NCI-H1694 treated with DMSO at 0.1 percent for 48 hours (cell line): ENCODE measurements around the gene EDEM1.
"Not testable (repeated sequence)": the region's sequence is repeated elsewhere in the genome, so short reads cannot be mapped to it uniquely, and the experiment has no call there.

Source experiments
- DNase-seq: peaks from one replicate; lab custom pipeline; 2025; lab: John Stamatoyannopoulos, UW

Gene EDEM1

GRCh38 chr3:5187156-5187919, at the start of gene EDEM1:
Gene EDEM1 (plus strand): TSS chr3:5187707. CDS start chr3:5187806, 99 bp downstream.
- peak; percentile 33 for DNase-seq

GRCh38 chr3:5138214-5138981, 49.1 kb upstream of the EDEM1 start:
- DNase-seq = no peak

DNA sequence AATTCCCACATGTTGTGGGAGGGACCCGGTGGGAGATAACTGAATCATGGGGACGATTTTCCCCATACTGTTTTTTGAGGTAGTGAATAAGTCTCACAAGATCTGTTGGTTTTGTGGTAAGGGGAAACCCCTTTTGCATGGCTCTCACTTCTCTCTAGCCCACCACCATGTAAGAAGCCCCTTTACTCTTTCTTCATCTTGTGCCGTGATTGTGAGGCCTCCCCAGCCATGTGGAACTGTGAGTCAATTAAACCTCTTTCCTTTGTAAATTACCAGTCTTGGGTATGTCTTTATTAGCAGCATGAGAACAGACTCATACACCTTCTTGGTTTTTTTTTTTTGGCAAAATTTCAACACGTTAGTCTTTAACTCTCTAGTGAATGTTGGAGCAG, 47.3 kb upstream of the EDEM1 start:
- DNase-seq = no peak

DNA sequence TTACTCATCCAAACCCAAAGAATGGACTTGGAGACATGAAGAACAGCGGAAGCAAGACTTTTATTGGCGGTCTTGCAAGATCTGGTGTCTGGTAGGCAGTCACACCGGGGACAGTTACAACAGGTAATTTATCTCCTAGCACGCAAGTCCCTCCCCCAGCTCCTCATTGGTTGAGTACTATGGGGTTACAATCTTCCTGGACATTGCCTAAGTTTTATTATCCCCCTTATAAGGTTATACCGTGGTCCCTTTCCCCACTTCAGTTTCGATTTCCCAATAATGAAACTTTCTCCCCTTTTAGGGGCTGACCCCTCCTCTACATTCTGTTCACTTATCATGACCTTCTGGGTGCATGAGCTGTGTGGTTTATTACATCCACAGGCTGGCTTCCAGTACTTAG, 46.7 kb upstream of the EDEM1 start:
- no peak for DNase-seq

- DNase-seq = no peak
These were observed 45.7 kb upstream of the EDEM1 start for GRCh38 chr3:5141760-5142159.

GRCh38 chr3:5143464-5143863, 44.0 kb upstream of the EDEM1 start:
- DNase-seq = no peak

GRCh38 chr3:5144316-5144994, 43.1 kb upstream of the EDEM1 start:
- DNase-seq = no peak

DNA sequence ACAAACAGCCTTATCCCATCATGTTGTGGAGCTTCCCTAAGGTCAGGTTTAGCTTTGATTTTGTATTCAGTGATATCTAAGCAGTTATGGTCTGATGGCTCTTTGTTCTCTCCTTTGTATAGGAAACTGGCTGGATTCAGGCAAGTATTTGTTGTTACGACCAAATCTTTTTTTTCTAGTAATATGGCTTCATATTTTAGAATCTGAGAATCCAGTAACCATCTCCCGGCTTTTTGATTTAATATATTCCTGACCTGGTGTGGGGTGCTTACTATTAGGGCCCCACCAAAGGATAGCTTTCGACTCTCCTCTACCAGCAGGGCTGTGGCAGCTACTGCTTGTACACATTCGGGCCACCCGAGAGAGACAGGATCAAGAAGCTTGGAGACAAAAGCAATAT, 42.4 kb upstream of the EDEM1 start:
- no peak for DNase-seq

DNA sequence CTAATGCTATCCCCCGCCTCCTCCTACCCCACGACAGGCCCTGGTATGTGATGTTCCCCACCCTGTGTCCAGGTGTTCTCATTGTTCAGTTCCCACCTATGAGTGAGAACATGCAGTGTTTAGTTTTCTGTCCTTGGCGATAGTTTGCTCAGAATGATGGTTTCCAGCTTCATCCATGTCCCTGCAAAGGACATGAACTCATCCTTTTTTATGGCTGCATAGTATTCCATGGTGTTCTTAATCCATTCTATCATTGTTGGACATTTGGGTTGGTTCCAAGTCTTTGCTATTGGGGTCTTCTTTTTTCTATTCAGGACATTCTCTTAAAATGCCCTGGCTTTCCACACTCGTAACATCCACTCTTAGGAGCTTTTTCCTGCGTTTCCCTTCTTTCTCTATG, 40.4 kb upstream of the EDEM1 start:
- not testable (repeated sequence) for DNase-seq

DNA sequence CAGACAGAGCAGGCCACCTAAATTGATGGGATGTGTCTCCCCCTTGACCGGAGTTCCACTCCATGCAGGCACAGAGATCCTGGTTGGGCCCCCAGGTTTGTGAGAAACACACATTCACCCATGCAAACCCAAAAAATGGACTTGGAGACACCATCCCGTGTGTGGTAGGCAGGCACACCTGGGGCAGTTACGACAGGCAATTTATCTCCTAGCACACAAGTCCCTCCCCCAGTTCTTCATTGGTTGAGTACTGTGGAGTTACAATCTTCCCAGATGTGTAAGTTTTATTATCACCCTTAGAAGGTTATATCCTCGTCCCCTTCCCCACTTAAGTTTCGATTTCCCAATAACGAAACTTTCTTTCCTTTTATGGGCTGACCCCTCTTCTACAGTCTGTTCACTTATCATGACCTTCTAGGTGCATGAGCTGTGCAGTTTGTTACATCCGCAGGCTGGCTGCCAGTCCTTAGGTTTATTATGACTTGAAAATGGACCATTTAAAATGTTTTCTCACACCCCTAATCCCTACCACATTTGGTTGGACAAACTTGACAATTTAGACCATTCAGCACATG, 38.1 kb upstream of the EDEM1 start:
- no peak for DNase-seq

GRCh38 chr3:5151586-5151985, 35.9 kb upstream of the EDEM1 start:
- no peak for DNase-seq

DNA sequence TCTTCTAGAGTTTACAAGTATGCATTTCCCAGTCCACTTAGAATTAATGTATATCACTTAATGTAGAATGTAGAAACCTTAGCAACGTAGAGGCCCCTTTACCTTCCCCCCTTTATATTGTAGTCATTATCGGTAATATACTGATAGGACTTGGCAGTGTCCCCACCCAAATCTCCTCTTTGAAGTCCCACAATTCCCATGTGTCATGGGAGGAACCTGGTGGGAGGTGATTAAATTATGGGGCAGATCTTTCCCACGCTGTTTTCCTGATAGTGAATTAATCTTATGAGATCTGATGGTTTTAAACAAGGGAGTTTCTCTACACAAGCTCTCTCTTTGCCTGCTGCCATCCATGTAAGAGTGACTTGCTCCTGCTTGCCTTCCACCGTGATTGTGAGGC, 34.4 kb upstream of the EDEM1 start:
- DNase-seq = no peak

- DNase-seq = no peak
These were observed 32.3 kb upstream of the EDEM1 start for GRCh38 chr3:5155241-5155640.

DNA sequence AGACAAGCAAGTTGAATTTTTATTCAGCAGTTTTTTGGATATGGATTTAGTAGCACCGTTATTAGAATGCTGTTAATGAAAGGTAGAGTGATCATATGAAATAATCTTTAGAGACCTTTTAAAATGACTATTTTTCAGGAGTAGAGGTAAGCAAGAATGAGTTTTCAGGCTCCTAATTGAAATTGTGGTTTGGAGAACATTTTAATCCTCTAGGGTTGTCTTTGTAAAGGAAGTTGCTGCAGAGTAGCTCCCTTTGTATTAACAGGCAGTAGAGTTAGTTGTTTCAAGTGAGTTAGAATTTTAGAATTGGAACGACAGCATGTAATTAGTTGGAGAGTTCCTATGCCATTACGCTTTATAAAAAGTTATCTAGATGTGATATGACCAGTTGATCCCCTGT, 27.2 kb upstream of the EDEM1 start:
- DNase-seq = no peak

GRCh38 chr3:5160940-5161858, 26.3 kb upstream of the EDEM1 start:
- DNase-seq = no peak

GRCh38 chr3:5162102-5162501, 25.4 kb upstream of the EDEM1 start:
- no peak for DNase-seq

GRCh38 chr3:5165698-5166097, 21.8 kb upstream of the EDEM1 start:
- no peak for DNase-seq

GRCh38 chr3:5166846-5167245, 20.7 kb upstream of the EDEM1 start:
- no peak for DNase-seq

- DNase-seq = no peak
These were observed 19.4 kb upstream of the EDEM1 start for GRCh38 chr3:5168110-5168509.

- DNase-seq = no peak
These were observed 17.7 kb upstream of the EDEM1 start for GRCh38 chr3:5169807-5170206.

- DNase-seq = no peak
These were observed 16.5 kb upstream of the EDEM1 start for GRCh38 chr3:5170975-5171374.

DNA sequence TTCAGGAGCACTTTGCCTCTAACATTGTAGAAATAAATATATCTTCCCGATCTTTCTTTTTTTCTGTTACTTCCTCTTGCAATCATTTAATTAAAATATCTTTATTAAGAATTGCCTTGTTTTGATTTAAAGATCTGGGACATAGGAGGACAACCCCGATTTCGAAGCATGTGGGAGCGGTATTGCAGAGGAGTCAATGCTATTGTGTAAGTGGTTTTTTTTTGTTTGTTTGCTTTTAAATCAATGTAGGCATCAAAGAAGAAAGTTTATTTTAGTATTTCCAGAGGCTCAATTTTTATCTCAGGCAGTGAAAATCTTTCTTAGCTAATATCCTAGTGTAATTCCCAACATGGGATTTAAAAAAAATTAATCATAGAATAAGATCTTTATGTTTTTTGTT, 15.5 kb upstream of the EDEM1 start:
- no peak for DNase-seq
